GM19351 (cell line): ENCODE data around the gene RXFP4.
A peak's percentile ranks its signal among the peaks of the same experiment; 100 is the strongest.
"Not testable (repeated sequence)": the region's sequence is repeated elsewhere in the genome, so short reads cannot be mapped to it uniquely, and the experiment has no call there.

Experiments
- ATAC-seq: cut with Tn5 transposase; IDR thresholded peaks from one replicate; pipeline ENCODE4 v1.9.1; 2021; ENCODE audit warnings: mild to moderate bottlenecking, moderate library complexity; ENCODE audit not compliant: unreplicated experiment

RXFP4 gene

GRCh38 chr1:155976913-155977689 is 35.7 kb downstream of the RXFP4 start:
- no peak for ATAC-seq

- no peak for ATAC-seq
Measured at GRCh38 chr1:155977690-155978324, 36.4 kb downstream of the RXFP4 start.

- ATAC-seq, result peak; percentile 50
Measured at GRCh38 chr1:155978325-155978972, 37.0 kb downstream of the RXFP4 start, which contains the start of gene ARHGEF2. ARHGEF2 (minus strand) TSS chr1:155978547; CDS start chr1:155978427, 120 bp downstream.

GRCh38 chr1:155978973-155979429 is 37.6 kb downstream of the RXFP4 start:
- ATAC-seq, result no peak

- no peak for ATAC-seq
Measured at GRCh38 chr1:155979597-155980343, 38.3 kb downstream of the RXFP4 start.

GRCh38 chr1:155981266-155982088 is 40.0 kb downstream of the RXFP4 start:
- ATAC-seq, result no peak

- ATAC-seq, result no peak
Measured at GRCh38 chr1:155982106-155982505, 40.7 kb downstream of the RXFP4 start.

DNA sequence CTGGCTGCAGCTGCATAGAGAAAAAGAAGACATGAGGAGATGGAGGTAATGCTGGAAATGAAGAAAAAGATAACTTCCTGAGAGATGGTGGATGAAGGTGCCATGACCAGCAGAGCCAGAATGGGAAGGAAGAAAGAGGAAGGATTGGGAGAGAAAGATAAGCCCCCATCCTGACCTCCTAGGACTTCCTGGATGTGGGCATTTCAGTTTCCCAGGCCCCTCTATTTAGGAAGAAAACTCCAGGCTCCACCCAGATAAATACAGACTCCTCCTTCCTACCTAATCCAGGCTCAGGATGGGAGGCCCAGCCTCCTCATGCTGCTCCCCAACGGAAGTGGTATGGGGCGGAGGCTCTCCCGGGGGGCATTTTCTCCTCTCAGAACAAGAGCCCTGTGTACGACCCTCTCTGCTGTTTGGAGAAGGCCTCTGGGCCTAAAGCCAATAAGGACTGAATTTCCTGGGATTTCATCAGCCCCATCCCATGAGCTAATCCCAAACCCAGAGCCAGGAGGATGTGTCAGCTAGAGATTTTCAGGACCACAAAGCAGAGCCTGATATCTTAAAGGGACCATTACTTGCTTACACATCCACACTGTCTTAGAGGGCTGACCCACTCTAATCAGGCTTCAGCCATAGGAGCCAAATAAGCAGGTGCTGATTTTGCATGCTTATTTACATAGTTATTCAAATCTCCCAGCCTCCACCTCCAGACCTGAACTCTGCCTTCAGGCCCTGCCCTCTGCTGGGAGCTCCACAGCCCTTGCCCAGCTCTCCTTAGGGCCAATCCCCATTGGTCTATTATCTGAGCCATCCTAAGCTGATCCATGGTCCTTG is 42.0 kb downstream of the RXFP4 start:
- ATAC-seq, result no peak

GRCh38 chr1:155984341-155984740 is 42.9 kb downstream of the RXFP4 start:
- no peak for ATAC-seq

DNA sequence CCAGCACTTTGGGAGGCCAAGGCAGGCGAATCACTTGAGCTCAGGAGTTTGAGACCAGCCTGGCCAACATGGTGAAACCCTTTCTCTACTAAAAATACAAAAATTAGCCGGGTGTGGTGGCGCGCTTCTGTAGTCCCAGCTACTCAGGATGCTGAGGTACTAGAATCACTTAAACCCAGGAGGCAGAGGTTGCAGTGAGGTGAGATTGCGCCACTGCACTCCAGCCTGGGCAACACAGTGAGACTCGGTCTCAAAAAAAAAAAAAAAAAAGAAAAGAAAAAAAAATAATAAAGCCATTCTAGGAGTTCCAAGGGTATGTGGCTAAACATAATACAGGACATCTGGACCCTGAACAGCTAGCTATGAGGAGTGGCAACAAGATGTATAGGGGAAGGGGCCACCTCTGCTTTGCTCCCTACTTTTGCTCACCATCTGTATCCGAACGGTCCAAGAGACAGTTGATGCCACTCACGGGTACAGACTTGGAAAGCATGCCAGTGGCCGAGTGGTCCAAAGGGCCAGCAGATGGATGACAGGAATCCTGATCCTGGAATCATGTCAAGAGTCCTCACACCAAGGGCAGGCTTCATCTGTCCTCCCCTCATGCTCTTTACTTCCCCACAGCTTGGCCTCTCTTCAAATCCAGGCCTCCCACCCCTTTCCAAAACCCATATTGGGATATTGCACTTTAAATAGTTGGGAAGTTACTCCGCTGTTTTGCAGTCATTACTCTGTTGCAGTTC is 43.6 kb downstream of the RXFP4 start:
- not testable (repeated sequence) for ATAC-seq

DNA sequence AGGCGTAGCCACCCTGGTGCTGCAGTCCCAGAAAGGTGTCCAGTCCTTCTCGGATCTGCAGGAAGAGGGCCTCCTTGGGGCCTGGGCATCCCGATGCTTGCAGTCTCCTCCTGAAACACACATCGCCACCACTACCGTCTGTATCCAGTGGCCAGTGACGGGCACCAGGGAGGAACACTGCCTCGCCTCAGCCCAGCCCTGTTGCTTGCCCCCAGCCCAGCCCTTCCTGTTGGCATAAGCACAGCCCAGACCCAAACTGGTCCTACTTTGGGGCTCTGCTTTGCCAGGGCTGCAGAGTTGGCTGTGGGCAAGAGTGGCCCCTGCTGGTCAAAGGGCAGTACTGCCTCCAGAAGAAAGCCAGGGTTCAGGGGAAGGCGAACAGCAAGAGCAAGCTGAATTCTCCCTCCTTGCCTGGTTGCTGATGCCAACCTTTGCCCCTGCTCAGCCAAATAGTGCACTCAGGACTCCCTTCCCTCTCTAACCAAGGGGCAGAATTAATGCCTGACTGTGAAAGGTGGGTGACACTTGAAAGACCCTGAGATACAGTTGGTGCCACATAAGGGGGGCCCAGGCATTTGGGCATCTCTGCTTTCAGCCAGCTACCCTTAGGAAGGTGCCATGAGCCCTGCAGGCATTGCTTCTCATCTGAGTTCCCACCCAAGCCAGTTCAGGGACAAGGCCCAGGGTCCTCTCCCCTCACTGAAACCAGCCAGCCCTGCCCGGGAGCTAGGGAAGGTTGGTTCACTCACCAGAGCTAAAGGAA is 48.0 kb downstream of the RXFP4 start:
- ATAC-seq, result peak; percentile 45

- no peak for ATAC-seq
Measured at GRCh38 chr1:155990005-155990739, 48.7 kb downstream of the RXFP4 start.
